ENCODE results near the gene RNASET2. TPM values are rescaled to one million over a fixed set of nuclear protein-coding genes. Genes with fewer than 3 reads are reported as not detected.

RNASET2 gene
- total RNA-seq, 4 donors from 2014 or later = 65.6 to 169 (median 81.4) TPM

DNA sequence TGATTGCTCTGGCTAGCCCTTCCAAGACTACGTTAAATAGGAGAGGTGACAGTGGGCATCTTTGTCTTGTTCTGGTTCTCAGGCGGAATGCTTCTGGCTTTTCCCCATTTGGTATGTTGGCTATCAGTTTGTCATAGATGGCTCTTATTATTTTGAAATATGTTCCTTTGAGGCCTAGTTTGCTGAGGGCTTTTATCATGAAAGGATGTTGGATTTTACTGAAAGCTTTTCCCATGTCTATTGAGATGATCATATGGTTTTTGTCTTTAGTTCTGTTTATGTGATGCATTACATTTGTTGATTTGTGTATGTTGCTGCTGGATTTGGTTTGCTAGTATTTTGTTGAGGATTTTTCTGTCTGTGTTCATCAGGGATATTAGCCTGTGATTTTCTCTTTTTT lies 9.9 kb upstream of the RNASET2 start:
- TF ChIP-seq POLR2A (IDR thresholded peaks at IDR 0.05) = no peak
- TF ChIP-seq, protein P1, sequence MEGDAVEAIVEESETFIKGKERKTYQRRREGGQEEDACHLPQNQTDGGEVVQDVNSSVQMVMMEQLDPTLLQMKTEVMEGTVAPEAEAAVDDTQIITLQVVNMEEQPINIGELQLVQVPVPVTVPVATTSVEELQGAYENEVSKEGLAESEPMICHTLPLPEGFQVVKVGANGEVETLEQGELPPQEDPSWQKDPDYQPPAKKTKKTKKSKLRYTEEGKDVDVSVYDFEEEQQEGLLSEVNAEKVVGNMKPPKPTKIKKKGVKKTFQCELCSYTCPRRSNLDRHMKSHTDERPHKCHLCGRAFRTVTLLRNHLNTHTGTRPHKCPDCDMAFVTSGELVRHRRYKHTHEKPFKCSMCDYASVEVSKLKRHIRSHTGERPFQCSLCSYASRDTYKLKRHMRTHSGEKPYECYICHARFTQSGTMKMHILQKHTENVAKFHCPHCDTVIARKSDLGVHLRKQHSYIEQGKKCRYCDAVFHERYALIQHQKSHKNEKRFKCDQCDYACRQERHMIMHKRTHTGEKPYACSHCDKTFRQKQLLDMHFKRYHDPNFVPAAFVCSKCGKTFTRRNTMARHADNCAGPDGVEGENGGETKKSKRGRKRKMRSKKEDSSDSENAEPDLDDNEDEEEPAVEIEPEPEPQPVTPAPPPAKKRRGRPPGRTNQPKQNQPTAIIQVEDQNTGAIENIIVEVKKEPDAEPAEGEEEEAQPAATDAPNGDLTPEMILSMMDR (IDR thresholded peaks at IDR 0.05) = no peak
- Histone ChIP-seq H3K36me3 (no peaks in the 10 kb centered on the region), H3K9me3 (no peaks in the 10 kb centered on the region), H3K27ac (no peak overlapping the region), H3K4me1 (no peaks in the 10 kb centered on the region), H3K4me3 (no peak overlapping the region), H3K27me3 (no peaks in the 10 kb centered on the region)
- no peak for DNase-seq

GRCh38 chr6:166960609-166960978 lies 4.2 kb upstream of the RNASET2 start:
- no peaks in the 10 kb centered on the region for H3K36me3 ChIP-seq
- H3K27me3 ChIP-seq = no peaks in the 10 kb centered on the region
- DNase-seq = no peak
- no peak overlapping the region for H3K4me3 ChIP-seq
- peaks cover 0 to 26% (median 11%) of the 10 kb centered on the region in 4 donors for H3K4me1 ChIP-seq
- H3K27ac ChIP-seq = no peak overlapping the region
- TF ChIP-seq, protein P1 (IDR thresholded peaks at IDR 0.05) = no peak
- no peak for TF ChIP-seq POLR2A (IDR thresholded peaks at IDR 0.05)
- no peaks in the 10 kb centered on the region for H3K9me3 ChIP-seq

DNA sequence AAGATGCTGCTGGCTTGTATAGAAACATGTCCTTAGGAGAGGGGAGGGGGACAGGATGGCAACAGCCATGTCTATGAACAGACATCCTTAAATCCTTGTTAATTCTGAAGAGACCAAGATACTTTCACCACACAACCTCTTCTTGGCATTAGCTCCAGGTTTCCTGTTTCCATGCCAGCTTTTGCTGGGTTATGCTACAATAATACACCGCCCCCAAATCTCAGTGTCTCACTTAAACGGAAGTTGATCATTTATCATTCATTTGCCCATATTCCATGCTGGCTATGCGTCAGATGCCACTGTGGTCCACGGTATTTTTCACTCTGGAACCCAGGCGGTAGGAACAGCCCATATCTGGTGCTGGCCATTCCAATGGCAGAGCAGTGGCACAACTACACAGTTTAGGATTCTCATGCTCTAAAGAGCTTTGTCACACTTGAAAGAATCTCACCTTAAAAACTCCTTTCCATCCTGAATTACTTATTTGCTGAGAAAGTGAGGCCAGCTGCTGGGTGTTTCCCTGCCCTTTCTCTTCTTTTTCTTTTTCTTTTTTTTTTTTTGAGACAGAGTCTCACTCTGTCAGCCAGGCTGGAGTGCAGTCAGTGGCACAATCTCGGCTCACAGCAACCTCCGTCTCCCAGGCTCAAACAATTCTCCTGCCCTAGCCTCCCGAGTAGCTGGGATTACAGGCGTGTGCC lies 3.7 kb upstream of the RNASET2 start:
- no peaks in the 10 kb centered on the region for H3K27me3 ChIP-seq
- no peaks in the 10 kb centered on the region for H3K36me3 ChIP-seq
- H3K4me3 ChIP-seq = no peak overlapping the region
- H3K4me1 ChIP-seq = peaks cover 0 to 26% (median 11%) of the 10 kb centered on the region in 4 donors
- H3K9me3 ChIP-seq = no peaks in the 10 kb centered on the region
- DNase-seq = no peak
- peak overlapping the region in 3 of 4 donors; percentile 97 to 100 (median 99) for H3K27ac ChIP-seq
- no peak for TF ChIP-seq POLR2A (IDR thresholded peaks at IDR 0.05)
- TF ChIP-seq, protein P1 (IDR thresholded peaks at IDR 0.05) = no peak

GRCh38 chr6:166958926-166959861 lies 2.8 kb upstream of the RNASET2 start:
- TF ChIP-seq POLR2A (IDR thresholded peaks at IDR 0.05) = no peak
- TF ChIP-seq, protein P1 (IDR thresholded peaks at IDR 0.05) = no peak
- peak overlapping the region in 1 of 4 donors; percentile 3 for H3K4me3 ChIP-seq
- no peaks in the 10 kb centered on the region for H3K27me3 ChIP-seq
- peak in 2 of 3 donors; percentile 86 to 88 for DNase-seq
- H3K9me3 ChIP-seq = no peaks in the 10 kb centered on the region
- H3K27ac ChIP-seq = peak overlapping the region; percentile 76 to 100 (median 98)
- no peaks in the 10 kb centered on the region for H3K36me3 ChIP-seq
- H3K4me1 ChIP-seq = peaks cover 0 to 26% (median 11%) of the 10 kb centered on the region in 4 donors

GRCh38 chr6:166957805-166958076 lies 1.4 kb upstream of the RNASET2 start:
- no peak for DNase-seq
- Histone ChIP-seq H3K4me1 (peaks cover 0 to 26% (median 12%) of the 10 kb centered on the region in 4 donors), H3K4me3 (peak overlapping the region in 2 of 4 donors; percentile 91 to 98), H3K27ac (peak overlapping the region; percentile 96 to 100 (median 98)), H3K27me3 (no peaks in the 10 kb centered on the region), H3K36me3 (no peaks in the 10 kb centered on the region), H3K9me3 (no peaks in the 10 kb centered on the region)
- TF ChIP-seq POLR2A (IDR thresholded peaks at IDR 0.05) = no peak
- TF ChIP-seq, protein P1 (IDR thresholded peaks at IDR 0.05) = no peak

All from Peyer's patch (tissue), 4 donors.